Suppressor macrophage (primary cell): ENCODE measurements around the gene CLDND2.
A peak's percentile ranks its signal among the peaks of the same experiment; 100 is the strongest.
"Not testable (repeated sequence)": the region's sequence is repeated elsewhere in the genome, so short reads cannot be mapped to it uniquely, and the experiment has no call there.

Experiments
- DNase-seq, 4 experiments: peaks; one replicate each; pipeline ENCODE4 v3.0.0-alpha.2; 2020 to 2022
- total RNA-seq, 17 experiments: gene quantifications; one replicate each; lab custom pipeline; 2026; ENCODE audit warnings: mixed read lengths in 6 of 17, inconsistent platforms in 3 of 17; lab: John Stamatoyannopoulos, UW

Gene CLDND2
- total RNA-seq = 0 to 0.20 (median 0) reads per million in 17 experiments

GRCh38 chr19:51368366-51369282, at the start of gene CLDND2:
Gene CLDND2, minus strand, starts transcription at chr19:51369003. Its CDS starts 426 bp downstream, at chr19:51368577.
- peak in 1 of 4 experiments; percentile 27 for DNase-seq

GRCh38 chr19:51417810-51418157, 49.0 kb upstream of the CLDND2 start:
- no peak for DNase-seq

GRCh38 chr19:51417107-51417809, 48.5 kb upstream of the CLDND2 start, which contains the start of gene SIGLEC10:
Gene SIGLEC10, minus strand, starts transcription at chr19:51417642. Its CDS starts 61 bp downstream, at chr19:51417581.
- DNase-seq = peak; percentile 89 to 93 (median 93)

GRCh38 chr19:51416422-51416821, 47.6 kb upstream of the CLDND2 start:
- DNase-seq = not testable (repeated sequence)

- DNase-seq = no peak
These were observed 46.4 kb upstream of the CLDND2 start for GRCh38 chr19:51415187-51415586.

- no peak for DNase-seq
These were observed 42.3 kb upstream of the CLDND2 start for GRCh38 chr19:51410950-51411748.

GRCh38 chr19:51407511-51408131, 38.8 kb upstream of the CLDND2 start:
- peak; percentile 78 to 93 (median 90) for DNase-seq

- DNase-seq = no peak
These were observed 33.3 kb upstream of the CLDND2 start for GRCh38 chr19:51402117-51402516.

- DNase-seq = not testable (repeated sequence)
These were observed 31.1 kb upstream of the CLDND2 start for GRCh38 chr19:51399936-51400335.

- no peak for DNase-seq
These were observed 30.4 kb upstream of the CLDND2 start for GRCh38 chr19:51399231-51399630.

- peak in 3 of 4 experiments; percentile 23 to 77 (median 68) for DNase-seq
These were observed 29.4 kb upstream of the CLDND2 start for GRCh38 chr19:51398096-51398704.

- DNase-seq = not testable (repeated sequence)
These were observed 28.6 kb upstream of the CLDND2 start for GRCh38 chr19:51397453-51397852.

- DNase-seq = no peak
These were observed 27.4 kb upstream of the CLDND2 start for GRCh38 chr19:51396175-51396574.

GRCh38 chr19:51394050-51394836, 25.4 kb upstream of the CLDND2 start:
- peak; percentile 96 to 99 (median 98) for DNase-seq

GRCh38 chr19:51392701-51393100, 23.9 kb upstream of the CLDND2 start:
- DNase-seq = peak in 2 of 4 experiments; percentile 19 to 23

GRCh38 chr19:51391073-51391611, 22.3 kb upstream of the CLDND2 start:
- no peak for DNase-seq

GRCh38 chr19:51389143-51389542, 20.3 kb upstream of the CLDND2 start:
- no peak for DNase-seq

GRCh38 chr19:51387924-51388389, 19.2 kb upstream of the CLDND2 start, which contains the start of gene LIM2:
Gene LIM2, minus strand, starts transcription at chr19:51387974. Its CDS starts 531 bp downstream, at chr19:51387443.
- no peak for DNase-seq

GRCh38 chr19:51386882-51387520, 18.2 kb upstream of the CLDND2 start:
- no peak for DNase-seq

GRCh38 chr19:51382004-51382403, 13.2 kb upstream of the CLDND2 start:
- DNase-seq = no peak
